IMR-90 (cell line): Measurements from ENCODE around the gene HEXD. TPM values are rescaled to one million over a fixed set of nuclear protein-coding genes. Genes with fewer than 3 reads are reported as not detected.

Experiments used
- ATAC-seq: fragments of 200-7000 bp; cut with Tn5 transposase; 2 replicates; pipeline ENCODE4 v1.9.1; 2020; ENCODE audit warnings: low read depth, mild to moderate bottlenecking, moderate library complexity
- BruUV-seq: library from RNA; stranded (reverse); fragments of 400-500 nt; replicated peaks from 2 replicates; lab custom pipeline; 2021; lab: Mats Ljungman, UMichigan
- CTCF ChIA-PET: fragments of 300-600 bp; formaldehyde crosslinking; extraction: SDS; loops from one replicate; lab custom pipeline; 2021; ENCODE audit warnings: antibody characterized with exemption; lab: Yijun Ruan, JAX
- POLR2A ChIA-PET: fragments of 300-600 bp; sonication (Branson Sonifier 250); formaldehyde crosslinking; loops from one replicate; lab custom pipeline; 2022; ENCODE audit warnings: antibody characterized with exemption; ENCODE audit not compliant: unreplicated experiment; lab: Charles Lee
- DNase-seq: peaks from one replicate; pipeline ENCODE4 v3.0.0; 2013
- H2AFZ ChIP-seq: replicated peaks from 2 replicates; pipeline ENCODE3; 2013; ENCODE audit warnings: low read length, mild to moderate bottlenecking; ENCODE audit not compliant: poor library complexity
- H2AK5ac ChIP-seq: 2 replicates; pipeline ENCODE4 v1.6.1; 2013; ENCODE audit warnings: low read depth, low read length, inconsistent platforms
- H2AK9ac ChIP-seq: replicated peaks from 2 replicates; pipeline ENCODE3; 2013; ENCODE audit warnings: mild to moderate bottlenecking, low read depth, low read length, moderate library complexity; ENCODE audit not compliant: poor library complexity
- H2BK120ac ChIP-seq: 2 replicates; pipeline ENCODE4 v1.6.1; 2013; ENCODE audit warnings: low read depth, low read length, inconsistent platforms
- H2BK15ac ChIP-seq: 3 replicates; pipeline ENCODE4 v1.6.1; 2013; ENCODE audit warnings: low read depth, low read length, inconsistent platforms
- H2BK20ac ChIP-seq: 2 replicates; pipeline ENCODE4 v1.6.1; 2013; ENCODE audit warnings: low read depth, mild to moderate bottlenecking, inconsistent platforms, low read length, moderate library complexity
- H2BK5ac ChIP-seq: 2 replicates; pipeline ENCODE4 v1.6.1; 2013; ENCODE audit warnings: mild to moderate bottlenecking, low read depth, low read length, inconsistent platforms; ENCODE audit not compliant: poor library complexity, severe bottlenecking
- H3K14ac ChIP-seq: replicated peaks from 2 replicates; pipeline ENCODE4 v1.6.1; 2013; ENCODE audit warnings: low read depth, low read length, inconsistent platforms
- H3K18ac ChIP-seq: 2 replicates; pipeline ENCODE4 v1.6.1; 2013; ENCODE audit warnings: low read depth, low read length, control low read depth
- H3K23ac ChIP-seq: 2 replicates; pipeline ENCODE4 v1.6.1; 2013; ENCODE audit warnings: low read depth, low read length, inconsistent platforms
- H3K27ac ChIP-seq: 2 replicates; pipeline ENCODE4 v1.5.1; 2013; ENCODE audit warnings: mild to moderate bottlenecking, control low read depth, low read length; ENCODE audit not compliant: insufficient read depth
- H3K27me3 ChIP-seq: 2 replicates; pipeline ENCODE4 v1.6.1; 2013; ENCODE audit warnings: low read length; ENCODE audit not compliant: control insufficient read depth, insufficient read depth
- H3K36me3 ChIP-seq: 2 replicates; pipeline ENCODE4 v1.6.1; 2013; ENCODE audit warnings: low read length, mixed read lengths; ENCODE audit not compliant: control insufficient read depth, insufficient read depth
- H3K4ac ChIP-seq: 2 replicates; pipeline ENCODE4 v1.6.1; 2013; ENCODE audit warnings: low read depth, low read length, inconsistent platforms
- H3K4me1 ChIP-seq: 2 replicates; pipeline ENCODE4 v1.6.1; 2013; ENCODE audit warnings: low read length, mixed read lengths; ENCODE audit not compliant: control insufficient read depth, insufficient read depth
- H3K4me2 ChIP-seq: 2 replicates; pipeline ENCODE4 v1.6.1; 2013; ENCODE audit warnings: low read depth, mild to moderate bottlenecking, control low read depth, low read length, moderate library complexity
- H3K4me3 ChIP-seq: 2 replicates; pipeline ENCODE4 v1.5.1; 2013; ENCODE audit warnings: low read depth, mild to moderate bottlenecking, control low read depth, low read length, moderate library complexity; ENCODE audit not compliant: insufficient read depth
- H3K56ac ChIP-seq: 2 replicates; pipeline ENCODE4 v1.6.1; 2013; ENCODE audit warnings: low read length, inconsistent platforms; ENCODE audit not compliant: insufficient read depth; ENCODE audit errors: extremely low read depth
- H3K79me1 ChIP-seq, 2 experiments: 2 replicates each; pipeline ENCODE4 v1.6.1; 2013; ENCODE audit warnings: low read length in 2 of 2, inconsistent platforms in 1 of 2, low read depth in 1 of 2
- H3K9ac ChIP-seq: 2 replicates; pipeline ENCODE4 v1.6.1; 2013; ENCODE audit warnings: low read depth, low read length, control low read depth
- H3K9me1 ChIP-seq: 2 replicates; pipeline ENCODE4 v1.6.1; 2013; ENCODE audit warnings: low read length, inconsistent platforms; ENCODE audit not compliant: insufficient read depth
- H3K9me3 ChIP-seq: 2 replicates; pipeline ENCODE4 v1.6.1; 2013; ENCODE audit warnings: low read length; ENCODE audit not compliant: control insufficient read depth, insufficient read depth
- H4K20me1 ChIP-seq: 2 replicates; pipeline ENCODE4 v1.6.1; 2013; ENCODE audit warnings: low read length, inconsistent platforms; ENCODE audit not compliant: insufficient read depth
- H4K5ac ChIP-seq: 2 replicates; pipeline ENCODE4 v1.6.1; 2013; ENCODE audit warnings: mild to moderate bottlenecking, low read depth, low read length, control low read depth
- H4K8ac ChIP-seq, 2 experiments: 2 replicates each; pipeline ENCODE4 v1.6.1; 2013; ENCODE audit warnings: low read depth in 2 of 2, low read length in 2 of 2, control low read depth in 1 of 2, inconsistent platforms in 1 of 2
- H4K91ac ChIP-seq: 2 replicates; pipeline ENCODE4 v1.6.1; 2013; ENCODE audit warnings: low read depth, low read length, inconsistent platforms; ENCODE audit not compliant: insufficient read depth
- CHD1 ChIP-seq: IDR thresholded peaks from 2 replicates; pipeline ENCODE4 v1.6.1; 2012; ENCODE audit warnings: low read depth, low read length, improper control_type of control experiment
- NFE2L2 ChIP-seq: fragments of 150-350 bp; IDR thresholded peaks from 2 replicates; pipeline ENCODE4 v1.6.1; 2016; ENCODE audit warnings: low read depth, mild to moderate bottlenecking, low read length
- POLR2A ChIP-seq: IDR thresholded peaks from 2 replicates; pipeline ENCODE4 v1.6.1; 2012; ENCODE audit warnings: mild to moderate bottlenecking, low read depth, low read length
- RFX5 ChIP-seq: IDR thresholded peaks from 2 replicates; pipeline ENCODE4 v1.8.0; 2012; ENCODE audit warnings: low read depth, mild to moderate bottlenecking, low read length, moderate library complexity
- WGBS, 2 experiments: methylation state at CpG; one replicate each; pipeline versions ENCODE4 v1.1.5 to v1.1.7; 2013; ENCODE audit warnings: missing lambda C conversion rate in 2 of 2; ENCODE audit not compliant: insufficient read length in 1 of 2; ENCODE audit errors: extremely low coverage in 2 of 2; 5-methylcytosine and 5-hydroxymethylcytosine counted together
- dilution Hi-C: fragments of 300-500 bp; cut with HindIII; formaldehyde crosslinking; loops from one replicate; pipeline ENCODE4 v1.14.3; 2018; ENCODE audit warnings: low sequenced_read_pairs; ENCODE audit not compliant: unreplicated experiment
- in situ Hi-C: fragments of 300-500 bp; cut with MboI; formaldehyde crosslinking; loops from 3 replicates; pipeline ENCODE4 v1.14.3; 2019; ENCODE audit warnings: low sequenced_read_pairs, inconsistent platforms, mixed read lengths
- intact Hi-C: fragments of 100-400 bp; cut with micrococcal nuclease; formaldehyde crosslinking; loops from 2 replicates; pipeline ENCODE4 v1.10.0; 2022
- polyA plus RNA-seq, 3 experiments: library from polyadenylated mRNA; depleted of rRNA; stranded (reverse); fragments of >200 nt; gene quantifications; 2 replicates each; pipeline ENCODE4 v1.2.3, GENCODE V29; 2012; ENCODE audit warnings: low replicate concordance in 1 of 3
- total RNA-seq: library from RNA; depleted of rRNA; stranded (reverse); fragments of >200 nt; gene quantifications from 2 replicates; pipeline ENCODE4 v1.2.3, GENCODE V29; 2012

Gene HEXD
- total and polyA plus RNA-seq, 2 of the 4 experiments (the other 2 are of a cell fraction), result 3.8 to 9.5 TPM

DNA sequence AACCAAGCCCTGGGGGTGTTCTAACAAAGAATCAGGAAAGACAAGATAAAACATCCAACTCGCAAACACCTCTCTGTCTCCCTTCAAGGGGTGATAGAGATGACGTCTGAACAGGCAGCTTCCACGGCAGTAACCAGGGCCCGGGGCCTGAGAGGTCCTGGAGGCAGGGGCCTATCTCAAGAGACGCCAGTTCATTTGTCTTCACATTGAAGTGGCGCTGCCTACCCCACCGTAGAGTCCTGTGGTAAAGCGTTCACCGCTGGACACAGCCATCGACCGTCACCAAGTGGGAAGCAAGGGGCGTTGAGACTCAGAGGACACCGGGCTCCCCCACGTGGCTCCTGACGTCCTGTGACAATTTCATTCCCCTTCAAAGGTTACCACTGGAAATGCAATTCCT lies 25.2 kb upstream of the HEXD start:
- Histone ChIP-seq H3K36me3 (peaks cover 10% of the 10 kb centered on the region; the same call in 1 of the 2 replicates), H3K9me3 (no peaks in the 10 kb centered on the region), H3K4ac (no peak overlapping the region), H3K9me1 (no peaks in the 10 kb centered on the region), H3K18ac (no peak overlapping the region), H3K23ac (no peak overlapping the region), H3K27me3 (no peaks in the 10 kb centered on the region; the same call in 1 of the 2 replicates), H4K20me1 (peaks cover 7% of the 10 kb centered on the region), H2AFZ (no peak overlapping the region), H3K14ac (no peak overlapping the region), H4K5ac (no peak overlapping the region), H3K4me3 (no peak overlapping the region), H2BK20ac (no peak overlapping the region), H2BK5ac (no peak overlapping the region), H3K79me1 (no peaks in the 10 kb centered on the region), H3K9ac (no peak overlapping the region), H4K8ac (no peak overlapping the region), H2AK5ac (no peak overlapping the region), H2BK15ac (no peak overlapping the region), H4K91ac (no peak overlapping the region), H3K56ac (no peak overlapping the region), H2AK9ac (no peak overlapping the region), H3K27ac (no peak overlapping the region), H2BK120ac (no peak overlapping the region), H3K4me1 (peaks cover 12% of the 10 kb centered on the region), H3K4me2 (no peak overlapping the region)
- no TSS peak for BruUV-seq
- no peak for ATAC-seq
- intact Hi-C loops (no loop called here), in situ Hi-C loops (no loop called here), dilution Hi-C loops (no loop called here)
- 75% methylated on average over 6 of the region's 15 CpGs; no CpG with 5 or more reads in 1 of the 2 experiments for WGBS, 2 experiments
- TF ChIP-seq POLR2A (no peak), NFE2L2 (no peak), RFX5 (no peak), CHD1 (no peak)
- ChIA-PET POLR2A (no interaction called here), CTCF (interaction anchor here (0.7 kb wide), 1 partner anchor 112 kb away, joined by 3 read pairs; no protein-coding TSS in a partner anchor)
- DNase-seq, result no peak
